Heart left ventricle (tissue), 13 donors: ENCODE results near the gene ZNF446.

Experiments
- CTCF ChIP-seq, 12 donors: fragments of 200-600 bp; sonication (generic) in 4 of 12; IDR thresholded peaks; one replicate each; pipeline versions ENCODE4 v1.5.0 to v1.8.0; 2018 to 2022; ENCODE audit warnings: antibody characterized with exemption in 12 of 12, mild to moderate bottlenecking in 5 of 12
- POLR2A ChIP-seq, 2 donors: fragments of 450-650 bp; IDR thresholded peaks; one replicate each; pipeline ENCODE4 v1.6.1; 2017; ENCODE audit warnings: antibody characterized with exemption in 2 of 2, mild to moderate bottlenecking in 2 of 2, moderate library complexity in 2 of 2
- donor health status: ischemic (EF 13 %, LVEDD 7.1; RV severe dilation, severe dysfunction).
- donor health status: DM: no; HTN: yes; CAD: no.
- donor health status: DM: no; HTN: no; CAD: no.
- donor health status: ischemic (EF 25% LVEDD 6.9; RV normal size, moderate dysfunction).
- donor health status: ischemic (EF 25% LVEDD 5.7; RV mildly dilated, moderate dysfunction).
- donor health status: ischemic (EF 35%, LVEDD 5.7; RV mildly dilated, moderate dysfunction).
- donor health status: nonischemic (EF 11% LVEDD 7.7; RV severe dilation, severe dysfunction).
- donor health status: DM: yes; HTN: yes; CAD: no.
- donor health status: PGD.
- donor health status: ischemic (EF 29% LVEDD 5.4; RV normal size, mild dysfunction).
- donor health status: nonischemic (EF 23%, LVEDD 6.1; RV moderate dilation, normal function).

- TF ChIP-seq CTCF (IDR thresholded peaks at IDR 0.05) (no peak), POLR2A (IDR thresholded peaks at IDR 0.05) (no peak)
Measured at GRCh38 chr19:58511353-58512208, 35.4 kb downstream of the ZNF446 start, which contains the start of gene SLC27A5.
